ENCODE measurements around the gene PDIA5.
A peak's percentile ranks its signal among the peaks of the same experiment; 100 is the strongest.

The PDIA5 gene

GRCh38 chr3:123198372-123198771 is 131.5 kb downstream of the PDIA5 start:
- Histone ChIP-seq H3K9me3 (ENCODE audit: control insufficient read depth in 1 of 2, low read length in 2 of 2) (no peaks in the 10 kb centered on the region), H3K27ac (ENCODE audit: low read length) (no peak overlapping the region), H3K36me3 (ENCODE audit: control insufficient read depth in 1 of 2, insufficient read depth in 2 of 2, low read length in 2 of 2) (no peaks in the 10 kb centered on the region), H3K27me3 (ENCODE audit: low read depth, low read length) (no peaks in the 10 kb centered on the region), H3K4me1 (ENCODE audit: control insufficient read depth in 1 of 2, insufficient read depth in 2 of 2, low read length in 2 of 2) (peaks cover 0 to 14% of the 10 kb centered on the region in 2 donors), H3K4me3 (ENCODE audit: low read depth in 1 of 2, low read length in 2 of 2) (no peak overlapping the region)

- Histone ChIP-seq H3K27ac (ENCODE audit: low read length) (peak overlapping the region; percentile 57), H3K27me3 (ENCODE audit: low read depth, low read length) (no peaks in the 10 kb centered on the region), H3K4me3 (ENCODE audit: low read depth in 1 of 2, low read length in 2 of 2) (peak overlapping the region; percentile 88 to 92), H3K4me1 (ENCODE audit: control insufficient read depth in 1 of 2, insufficient read depth in 2 of 2, low read length in 2 of 2) (peaks cover 0 to 14% of the 10 kb centered on the region in 2 donors), H3K9me3 (ENCODE audit: control insufficient read depth in 1 of 2, low read length in 2 of 2) (no peaks in the 10 kb centered on the region), H3K36me3 (ENCODE audit: control insufficient read depth in 1 of 2, insufficient read depth in 2 of 2, low read length in 2 of 2) (no peaks in the 10 kb centered on the region)
Measured at GRCh38 chr3:123201223-123201556, 134.4 kb downstream of the PDIA5 start.

- Histone ChIP-seq H3K9me3 (ENCODE audit: control insufficient read depth in 1 of 2, low read length in 2 of 2) (no peaks in the 10 kb centered on the region), H3K4me3 (ENCODE audit: low read depth in 1 of 2, low read length in 2 of 2) (peak within 1 kb of the TSS; percentile 88 to 92), H3K36me3 (ENCODE audit: control insufficient read depth in 1 of 2, insufficient read depth in 2 of 2, low read length in 2 of 2) (no peaks in the 10 kb centered on the region), H3K27ac (ENCODE audit: low read length) (peak within 1 kb of the TSS; percentile 80), H3K27me3 (ENCODE audit: low read depth, low read length) (no peaks in the 10 kb centered on the region), H3K4me1 (ENCODE audit: control insufficient read depth in 1 of 2, insufficient read depth in 2 of 2, low read length in 2 of 2) (peaks cover 0 to 14% of the 10 kb centered on the region in 2 donors)
Measured at GRCh38 chr3:123201557-123202427, 135.0 kb downstream of the PDIA5 start, which contains the start of gene SEC22A. SEC22A (plus strand) TSS chr3:123201943; CDS start chr3:123209218, 7,275 bp downstream.

- H3K27ac ChIP-seq (ENCODE audit: low read length): peak overlapping the region; percentile 80
- no peaks in the 10 kb centered on the region for H3K27me3 ChIP-seq (ENCODE audit: low read depth, low read length)
- H3K4me1 ChIP-seq (ENCODE audit: control insufficient read depth in 1 of 2, insufficient read depth in 2 of 2, low read length in 2 of 2): peaks cover 0 to 14% of the 10 kb centered on the region in 2 donors
- no peaks in the 10 kb centered on the region for H3K36me3 ChIP-seq (ENCODE audit: control insufficient read depth in 1 of 2, insufficient read depth in 2 of 2, low read length in 2 of 2)
- H3K4me3 ChIP-seq (ENCODE audit: low read depth in 1 of 2, low read length in 2 of 2): peak overlapping the region; percentile 88 to 92
- no peaks in the 10 kb centered on the region for H3K9me3 ChIP-seq (ENCODE audit: control insufficient read depth in 1 of 2, low read length in 2 of 2)
Measured at GRCh38 chr3:123202451-123202850, 135.6 kb downstream of the PDIA5 start.

Measured in muscle layer of duodenum (tissue), 2 donors.